ENCODE measurements around the gene PTPN2.

GRCh38 chr18:12880541-12880910 is 3.5 kb downstream of the PTPN2 start:
- TF ChIP-seq CTCF (conservative IDR thresholded peaks at IDR 0.05; ENCODE audit: low read depth, low read length) = no peak
- TF ChIP-seq EZH2 (IDR thresholded peaks at IDR 0.05; ENCODE audit: borderline replicate concordance, low read depth, low read length, poor library complexity, severe bottlenecking) = no peak

All from A673 (cell line).